Measurements from ENCODE around the gene CFAP161.

CFAP161 gene, protein sequence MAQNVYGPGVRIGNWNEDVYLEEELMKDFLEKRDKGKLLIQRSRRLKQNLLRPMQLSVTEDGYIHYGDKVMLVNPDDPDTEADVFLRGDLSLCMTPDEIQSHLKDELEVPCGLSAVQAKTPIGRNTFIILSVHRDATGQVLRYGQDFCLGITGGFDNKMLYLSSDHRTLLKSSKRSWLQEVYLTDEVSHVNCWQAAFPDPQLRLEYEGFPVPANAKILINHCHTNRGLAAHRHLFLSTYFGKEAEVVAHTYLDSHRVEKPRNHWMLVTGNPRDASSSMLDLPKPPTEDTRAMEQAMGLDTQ

DNA sequence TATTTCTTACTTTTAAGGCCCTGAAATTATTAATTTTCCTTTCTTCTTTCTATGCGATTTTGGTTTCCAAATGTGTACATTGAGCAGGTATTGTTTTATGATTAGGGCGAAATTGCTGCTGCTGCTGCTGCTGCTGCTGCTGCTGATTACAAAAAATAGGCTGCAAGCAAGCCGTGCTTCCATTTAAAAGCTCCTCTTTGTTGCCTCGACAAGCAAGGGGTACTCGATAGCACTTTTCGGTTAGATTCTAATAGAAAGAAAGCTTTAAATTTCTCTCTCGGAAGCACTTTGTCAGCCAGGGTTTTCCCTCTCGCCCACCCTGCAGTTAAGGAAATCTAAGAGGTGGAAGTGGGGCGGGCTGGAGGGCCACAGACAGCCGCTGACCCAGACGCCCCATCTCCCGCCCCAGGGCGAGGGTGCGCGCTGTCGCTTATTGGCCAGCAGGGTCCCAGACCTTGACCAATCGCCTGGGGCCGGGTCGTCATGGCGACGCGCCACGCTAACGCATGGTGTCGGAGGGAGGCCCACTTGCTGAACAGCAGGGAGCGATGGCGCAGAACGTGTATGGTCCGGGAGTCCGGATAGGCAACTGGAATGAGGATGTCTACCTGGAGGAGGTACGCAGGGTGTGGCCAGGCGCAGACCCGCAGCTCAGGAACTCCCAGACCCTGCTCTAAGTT, at the start of gene CFAP161:
Gene CFAP161 (plus strand): TSS at position 489 of the 680 bp plus-strand sequence. CDS start 60 bp downstream, at position 549.
- peak; percentile 50 to 57 for DNase-seq

GRCh38 chr15:81084716-81085115, 49.4 kb upstream of the CFAP161 start:
- DNase-seq = no peak

DNA sequence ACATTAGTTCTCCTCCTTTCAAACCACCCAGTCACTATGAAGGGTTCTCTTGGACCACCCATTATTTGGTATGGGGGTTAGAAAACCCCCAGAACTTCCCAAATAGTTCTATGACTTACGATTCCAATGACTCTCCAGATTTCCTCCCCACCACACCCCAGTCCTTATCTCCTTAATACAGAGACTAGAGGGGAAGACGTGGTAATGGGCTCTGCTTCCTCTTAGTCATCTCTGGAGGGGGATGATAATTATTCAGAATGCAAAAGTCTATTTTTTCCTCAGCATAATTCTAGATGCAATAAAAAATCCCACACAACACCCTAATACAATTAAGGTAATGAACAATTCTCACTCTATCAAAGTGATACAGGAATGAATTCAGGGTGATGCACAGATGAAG, 48.9 kb upstream of the CFAP161 start:
- DNase-seq = no peak

GRCh38 chr15:81085898-81086297, 48.2 kb upstream of the CFAP161 start:
- DNase-seq = no peak

GRCh38 chr15:81087066-81087465, 47.0 kb upstream of the CFAP161 start:
- DNase-seq = no peak

DNA sequence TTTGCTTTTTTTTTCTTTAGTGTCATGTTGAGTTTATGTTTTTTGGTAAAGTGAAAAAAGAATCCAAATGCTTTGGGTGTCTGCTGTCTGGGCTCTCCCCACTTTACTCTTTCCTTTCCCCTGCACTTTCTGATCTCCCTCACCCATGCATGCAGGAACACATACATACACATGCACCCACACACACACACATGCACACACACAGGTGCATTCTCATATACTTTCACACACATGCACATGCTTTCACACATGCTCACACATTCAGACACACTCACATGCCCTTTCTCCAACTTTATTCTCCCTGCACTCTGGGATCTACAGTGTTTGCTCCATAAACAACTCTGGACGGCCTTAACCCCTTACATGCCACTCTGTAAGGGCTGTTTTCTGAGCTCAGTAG, 46.4 kb upstream of the CFAP161 start:
- no peak for DNase-seq

DNA sequence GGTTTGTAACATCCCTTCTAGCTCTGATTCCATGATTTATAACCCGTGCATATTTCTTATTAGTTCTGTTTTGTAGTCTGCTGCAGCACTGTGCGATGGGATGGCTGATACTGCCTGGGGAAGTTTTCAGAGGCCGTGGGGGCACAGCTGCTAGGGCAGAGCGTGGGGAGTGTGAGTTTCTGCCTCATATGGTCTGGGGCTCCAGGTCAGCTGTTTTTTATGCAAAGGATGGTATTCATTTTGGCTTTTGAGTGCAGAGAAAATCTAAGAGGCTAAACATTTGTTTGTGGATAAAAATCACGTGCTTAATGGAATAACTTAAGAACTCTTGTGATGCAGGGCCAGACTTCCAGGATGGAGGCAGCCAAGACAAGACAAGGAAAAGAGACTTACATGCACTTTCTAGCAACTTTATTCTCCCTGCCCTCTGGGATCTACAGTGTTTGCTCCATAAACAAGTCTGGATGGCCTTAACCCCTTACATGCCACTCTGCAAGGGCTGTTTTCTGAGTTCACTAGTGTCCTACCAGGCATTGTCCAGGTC, 45.5 kb upstream of the CFAP161 start:
- DNase-seq = no peak

- DNase-seq = no peak
Measured at GRCh38 chr15:81091889-81092558, 42.0 kb upstream of the CFAP161 start.

DNA sequence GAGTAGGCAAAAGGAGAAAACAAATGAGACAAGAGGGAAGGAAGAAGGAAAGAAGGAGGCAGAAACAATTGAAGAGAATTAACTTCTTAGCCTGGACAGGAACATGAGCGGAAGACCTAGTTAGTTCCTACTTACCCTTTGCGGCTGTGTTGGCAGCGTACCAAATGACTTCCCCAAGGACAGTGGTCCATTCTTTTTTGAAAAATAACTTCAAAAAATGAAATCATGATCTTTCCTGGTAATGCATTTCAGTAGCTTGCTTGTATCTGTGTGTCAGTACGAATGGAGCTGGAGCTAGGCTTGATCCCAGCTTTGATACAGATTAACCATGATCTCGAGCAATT, 41.5 kb upstream of the CFAP161 start:
- no peak for DNase-seq

- DNase-seq = no peak
Measured at GRCh38 chr15:81093961-81094360, 40.1 kb upstream of the CFAP161 start.

DNA sequence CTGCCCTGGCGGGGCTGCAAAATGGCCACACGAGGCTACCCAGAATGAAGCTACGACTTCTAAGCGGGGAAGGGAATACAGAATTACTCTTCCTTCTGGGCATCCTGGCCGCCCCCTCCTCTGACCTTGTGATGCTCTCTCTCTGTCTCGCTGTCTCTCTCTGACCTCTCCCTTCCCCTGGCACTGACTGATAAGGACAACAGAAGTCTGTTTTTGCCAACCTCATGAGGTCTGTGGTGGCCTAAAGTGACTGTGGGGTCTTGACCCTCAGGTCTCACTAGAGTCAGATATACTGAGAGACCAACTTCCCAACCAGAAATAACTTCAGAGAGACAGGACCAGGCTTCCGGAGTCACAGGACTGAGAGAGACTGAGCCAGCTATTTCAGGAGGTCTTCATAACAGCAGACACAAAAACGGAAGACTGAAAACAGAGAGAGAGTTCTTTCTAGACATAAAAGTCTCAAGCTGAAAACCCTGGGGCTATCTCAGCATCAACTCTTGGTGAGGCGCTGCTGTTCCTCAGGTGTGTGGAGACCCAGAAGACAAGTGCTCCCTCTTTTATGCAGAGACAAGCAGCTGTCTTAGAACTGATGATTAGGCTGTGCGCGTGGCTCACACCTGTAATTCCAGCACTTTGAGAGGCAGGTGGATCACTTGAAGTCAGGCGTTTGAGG, 38.2 kb upstream of the CFAP161 start:
- DNase-seq = no peak

GRCh38 chr15:81096398-81096797, 37.7 kb upstream of the CFAP161 start:
- no peak for DNase-seq

GRCh38 chr15:81097116-81097889, 36.8 kb upstream of the CFAP161 start:
- DNase-seq = no peak

- no peak for DNase-seq
Measured at GRCh38 chr15:81097890-81098280, 36.2 kb upstream of the CFAP161 start.

DNA sequence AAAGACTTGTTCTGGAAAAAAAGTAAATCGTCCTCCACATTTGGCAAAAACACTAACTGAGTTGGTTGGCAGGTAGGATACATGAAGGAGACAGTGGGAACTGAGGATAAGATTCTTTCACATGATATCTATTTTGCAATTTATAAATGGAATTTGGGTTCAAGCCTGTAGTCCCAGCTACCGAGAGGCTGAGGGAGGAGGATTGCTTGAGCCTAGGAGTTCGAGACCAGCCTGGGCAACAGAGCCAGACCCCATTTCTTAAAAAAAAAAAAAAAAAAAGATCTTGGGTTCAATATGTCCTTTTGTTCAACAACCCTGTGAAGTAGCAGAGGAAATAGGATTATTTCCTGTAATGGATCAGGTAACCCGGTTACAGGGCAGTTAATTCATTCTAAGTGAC, 35.7 kb upstream of the CFAP161 start:
- DNase-seq = no peak

DNA sequence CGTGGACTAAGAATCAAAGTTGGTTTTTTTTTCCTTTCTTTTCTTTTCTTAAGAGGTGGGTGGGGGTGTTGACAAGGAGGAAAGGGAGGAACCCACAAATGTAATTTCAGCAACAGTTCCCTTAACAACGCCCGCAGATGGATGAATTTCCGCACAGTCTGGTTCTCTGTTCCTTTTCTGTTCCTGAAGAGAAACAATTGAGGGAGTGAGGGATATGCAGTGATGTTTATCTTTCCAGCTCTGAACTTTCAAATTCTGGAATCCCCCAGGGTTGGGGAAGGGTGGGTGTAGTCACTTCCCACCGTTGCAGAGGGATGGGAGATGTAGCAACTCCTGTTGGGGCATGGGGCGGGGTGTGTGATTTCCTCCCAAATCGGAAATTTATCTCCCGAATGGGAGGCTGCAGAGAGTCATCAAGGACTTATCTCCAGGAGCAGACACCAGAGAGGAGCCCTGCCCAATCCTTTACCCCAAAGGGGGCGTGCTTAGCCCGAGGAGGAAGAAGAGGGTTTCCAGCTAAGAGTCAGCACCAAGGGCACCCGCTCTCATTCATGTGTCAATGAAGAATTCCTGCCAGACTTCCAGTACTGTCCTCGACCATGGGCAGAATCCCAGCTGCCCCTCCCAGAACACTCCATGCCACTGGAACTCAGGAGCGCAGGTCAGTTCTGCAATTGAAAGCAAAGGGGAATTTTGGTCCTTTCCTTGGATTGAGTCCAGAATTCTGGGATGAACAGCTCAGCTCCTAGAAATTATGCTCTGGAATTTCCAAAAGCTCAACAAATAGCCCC, 35.0 kb upstream of the CFAP161 start:
- DNase-seq = no peak

- no peak for DNase-seq
Measured at GRCh38 chr15:81101894-81102815, 31.9 kb upstream of the CFAP161 start.

GRCh38 chr15:81103857-81104256, 30.2 kb upstream of the CFAP161 start:
- DNase-seq = no peak

DNA sequence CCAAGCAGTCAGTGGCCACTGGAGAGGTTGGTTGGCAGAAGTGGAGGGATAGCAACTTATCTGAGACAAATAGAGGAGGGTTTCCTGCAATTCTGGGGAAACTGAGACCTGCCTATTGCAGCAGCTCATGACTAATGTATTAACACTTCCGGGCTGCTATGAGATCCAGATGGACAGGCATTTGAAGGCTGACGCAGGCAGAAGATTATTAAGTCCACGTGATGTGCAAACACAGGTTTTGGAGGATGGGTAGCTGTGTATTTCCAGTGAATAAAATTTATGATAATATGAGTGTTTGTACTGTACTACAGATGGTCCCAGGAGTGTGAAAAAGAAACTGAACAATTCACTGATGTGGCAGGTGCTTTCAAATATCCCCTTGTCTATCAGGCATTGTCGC, 28.5 kb upstream of the CFAP161 start:
- DNase-seq = no peak

DNA sequence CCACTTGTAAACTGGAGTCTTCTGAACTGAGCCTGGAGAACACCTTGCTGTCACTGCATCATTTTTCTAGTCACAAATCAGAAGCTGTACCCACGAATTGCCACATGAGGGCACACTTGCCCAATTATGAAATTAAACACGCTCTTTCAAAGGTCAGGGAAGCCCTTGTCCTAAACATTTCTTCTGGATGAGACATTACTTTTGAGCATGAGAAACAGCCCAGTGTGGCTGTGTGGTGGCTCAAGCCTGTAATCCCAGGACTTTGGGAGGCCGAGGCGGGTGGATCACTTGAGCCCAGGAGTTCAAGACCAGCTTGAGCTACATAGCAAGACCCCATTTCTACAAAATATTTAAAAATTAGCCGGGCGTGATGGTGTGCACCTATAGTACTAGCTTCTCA, 27.5 kb upstream of the CFAP161 start:
- DNase-seq = peak; percentile 50 to 53

- no peak for DNase-seq
Measured at GRCh38 chr15:81107889-81108288, 26.2 kb upstream of the CFAP161 start.

All from activated CD4-positive, alpha-beta T cell treated with anti-CD3 and anti-CD28 coated beads, Interleukin-2, amount 50 U/mL, for 48 hours (primary cell).